GM18520 (cell line): ENCODE measurements around the gene MATCAP1.
A peak's percentile ranks its signal among the peaks of the same experiment; 100 is the strongest.

Experiments used
- ATAC-seq: cut with Tn5 transposase; IDR thresholded peaks from one replicate; pipeline ENCODE4 v1.9.1; 2021; ENCODE audit not compliant: unreplicated experiment

MATCAP1 gene

GRCh38 chr16:67174706-67175231 is 9.0 kb downstream of the MATCAP1 start:
- ATAC-seq, result no peak

DNA sequence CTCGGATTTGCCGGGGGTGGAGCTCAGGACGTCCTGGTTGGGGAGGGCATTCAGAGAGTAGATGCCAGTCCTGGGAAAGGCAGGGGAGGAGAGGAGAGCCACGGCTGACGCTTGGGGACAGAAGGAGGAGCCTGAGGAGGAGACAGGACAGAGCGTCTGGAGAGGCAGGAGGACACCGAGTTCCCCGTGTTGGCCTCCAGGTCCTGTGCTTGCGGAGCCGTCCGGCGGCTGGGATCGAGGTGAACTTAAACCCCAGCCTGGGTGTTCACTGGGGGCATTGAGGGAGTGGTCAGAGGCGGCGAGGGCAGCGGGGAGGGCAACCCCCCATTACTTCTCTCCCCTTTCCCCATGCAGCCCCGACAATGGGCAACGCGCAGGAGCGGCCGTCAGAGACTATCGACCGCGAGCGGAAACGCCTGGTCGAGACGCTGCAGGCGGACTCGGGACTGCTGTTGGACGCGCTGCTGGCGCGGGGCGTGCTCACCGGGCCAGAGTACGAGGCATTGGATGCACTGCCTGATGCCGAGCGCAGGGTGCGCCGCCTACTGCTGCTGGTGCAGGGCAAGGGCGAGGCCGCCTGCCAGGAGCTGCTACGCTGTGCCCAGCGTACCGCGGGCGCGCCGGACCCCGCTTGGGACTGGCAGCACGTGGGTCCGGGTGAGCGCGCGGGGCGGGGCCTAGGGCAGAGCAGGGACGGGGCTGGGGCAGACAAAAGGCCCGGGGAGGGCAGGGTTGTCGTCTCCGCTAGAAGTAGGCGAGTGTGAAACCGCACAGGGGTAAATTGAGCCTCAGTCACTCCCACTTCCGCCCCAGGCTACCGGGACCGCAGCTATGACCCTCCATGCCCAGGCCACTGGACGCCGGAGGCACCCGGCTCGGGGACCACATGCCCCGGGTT is 9.7 kb downstream of the MATCAP1 start:
- peak; percentile 37 for ATAC-seq

DNA sequence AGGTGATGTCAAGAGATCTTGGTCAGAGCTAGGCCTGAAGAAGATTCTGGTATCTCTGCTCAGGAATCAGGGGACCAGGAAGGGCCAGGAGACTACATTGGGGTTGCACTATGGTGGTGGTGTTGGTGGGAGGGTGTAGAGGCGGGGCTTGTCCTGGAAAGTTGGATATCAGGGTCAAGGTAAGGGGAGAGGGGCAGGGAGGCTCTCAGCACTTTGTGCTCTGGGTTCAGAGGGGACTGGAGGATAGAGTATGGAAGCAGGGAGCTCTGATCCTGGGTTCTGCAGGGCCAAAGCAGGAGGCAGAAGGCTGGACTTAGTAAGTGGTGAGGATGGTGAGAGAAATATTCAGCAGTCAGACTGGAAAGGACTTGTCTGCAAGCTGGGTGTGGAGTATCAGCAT is 10.4 kb downstream of the MATCAP1 start:
- ATAC-seq, result no peak

DNA sequence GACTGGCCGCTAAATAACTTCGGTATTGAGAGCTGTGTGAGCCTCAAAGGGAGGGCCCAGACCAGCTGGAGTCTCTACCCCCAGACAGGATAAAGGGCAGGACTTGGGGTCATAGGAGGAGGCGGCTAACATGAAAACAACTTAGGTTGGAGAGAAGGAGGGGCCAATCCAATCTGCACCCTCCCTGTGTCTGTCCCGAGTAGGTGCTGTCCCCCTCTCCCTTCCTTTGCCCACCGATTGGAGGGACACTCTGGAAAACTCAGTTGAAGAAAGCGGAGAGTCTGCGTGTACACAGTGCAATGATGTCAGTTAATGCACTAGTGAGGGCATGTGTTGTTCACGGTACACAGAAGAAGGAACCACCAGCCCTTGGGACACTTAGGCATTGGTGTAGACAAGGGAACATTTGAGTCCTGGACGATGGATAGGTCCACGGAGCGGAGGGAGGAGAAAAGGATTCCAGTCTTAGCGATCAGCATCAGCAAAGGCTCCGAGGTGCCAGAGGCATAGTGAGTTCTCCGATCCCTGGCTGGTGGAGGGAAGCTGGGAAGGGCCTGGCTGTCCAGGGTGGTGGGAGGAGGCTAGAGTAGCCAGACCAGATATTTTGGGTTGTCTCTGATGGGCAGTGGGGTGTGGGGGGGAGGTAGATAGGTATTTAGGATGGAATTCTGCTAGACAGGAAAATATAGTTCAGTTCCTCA is 12.7 kb downstream of the MATCAP1 start:
- no peak for ATAC-seq

DNA sequence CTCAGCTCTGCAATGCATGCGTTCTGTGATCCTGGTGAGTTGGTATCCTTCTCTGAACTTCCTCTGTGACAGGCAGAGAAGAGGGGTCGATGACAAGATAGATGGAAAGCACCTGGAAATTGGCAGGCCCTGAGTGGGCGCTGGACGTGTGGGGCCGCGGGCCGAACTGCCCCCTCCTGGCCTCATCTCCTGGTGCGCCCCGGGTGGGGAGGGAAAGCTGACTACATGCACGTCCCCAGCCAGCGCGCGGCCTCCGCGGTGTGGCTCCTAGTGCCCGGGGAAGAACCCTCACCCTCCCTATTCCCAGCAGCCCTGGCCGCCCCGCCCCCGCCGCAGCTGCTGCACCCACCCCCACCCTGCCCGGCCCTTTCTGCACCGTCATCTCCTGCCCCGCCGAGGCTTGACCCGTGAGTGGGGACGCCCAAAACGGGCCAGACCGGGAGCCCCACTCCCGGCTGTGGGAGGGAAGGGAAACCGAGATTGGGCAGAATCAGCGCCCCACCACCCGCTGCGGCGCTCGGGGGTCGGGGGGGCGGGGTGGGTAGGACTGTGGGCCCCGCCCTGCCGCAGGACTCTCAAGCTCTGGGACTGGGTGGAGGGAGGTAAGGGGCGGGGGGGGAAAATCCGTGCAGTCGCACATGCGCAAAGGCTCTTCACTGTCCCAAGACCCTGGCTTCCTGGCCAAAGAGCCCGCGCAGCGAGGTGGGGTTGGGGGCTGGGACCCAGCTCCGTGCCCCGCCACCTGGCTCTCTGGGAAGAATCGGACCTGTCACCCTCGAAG is 13.4 kb downstream of the MATCAP1 start, which contains the start of gene NOL3:
NOL3 (plus strand) TSS at position 371 of the 781 bp plus-strand sequence.
- peak; percentile 32 for ATAC-seq

DNA sequence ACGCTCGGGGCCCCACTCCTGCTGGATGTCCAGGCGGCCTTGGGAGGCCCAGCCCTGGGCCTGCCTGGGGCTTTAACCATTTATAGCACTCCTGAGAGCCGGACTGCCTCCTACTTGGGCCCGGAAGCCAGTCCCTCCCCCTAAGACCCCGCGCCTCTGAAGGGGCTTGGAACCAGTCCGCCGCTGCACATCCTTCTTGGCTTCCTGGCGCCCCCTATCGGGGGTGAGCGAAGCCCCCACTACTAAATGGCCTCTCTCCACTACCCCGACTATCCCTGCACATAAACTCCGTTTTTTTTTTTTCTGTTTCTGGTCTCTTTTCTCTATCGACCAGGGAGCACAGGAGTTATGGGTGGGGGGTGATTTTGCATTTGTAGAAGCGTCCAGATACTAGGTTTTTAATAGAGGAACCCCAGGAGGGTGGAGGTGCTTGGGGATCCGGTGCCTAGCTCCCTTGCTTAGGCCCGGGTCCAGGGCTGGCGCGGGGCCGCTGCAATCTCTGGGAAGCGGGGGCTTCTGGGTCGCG is 14.1 kb downstream of the MATCAP1 start:
- ATAC-seq, result no peak

- ATAC-seq, result no peak
These were observed 14.7 kb downstream of the MATCAP1 start for GRCh38 chr16:67169011-67169451.

DNA sequence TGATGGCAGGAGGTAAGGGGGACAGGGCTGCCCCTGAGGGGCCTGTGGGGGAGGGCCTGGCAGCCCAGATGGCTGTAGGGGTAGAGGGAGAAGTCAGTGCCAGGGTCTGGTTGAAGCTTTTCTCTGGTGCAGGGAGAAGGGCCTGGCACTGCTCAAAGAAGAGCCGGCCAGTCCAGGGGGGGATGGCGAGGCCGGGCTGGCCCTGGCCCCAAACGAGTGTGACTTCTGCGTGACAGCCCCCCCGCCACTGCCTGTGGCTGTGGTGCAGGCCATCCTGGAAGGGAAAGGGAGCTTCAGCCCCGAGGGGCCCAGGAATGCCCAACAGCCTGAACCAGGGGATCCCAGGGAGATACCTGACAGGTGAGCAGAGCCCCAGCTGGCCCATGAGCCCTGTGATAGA is 16.2 kb downstream of the MATCAP1 start:
- no peak for ATAC-seq

DNA sequence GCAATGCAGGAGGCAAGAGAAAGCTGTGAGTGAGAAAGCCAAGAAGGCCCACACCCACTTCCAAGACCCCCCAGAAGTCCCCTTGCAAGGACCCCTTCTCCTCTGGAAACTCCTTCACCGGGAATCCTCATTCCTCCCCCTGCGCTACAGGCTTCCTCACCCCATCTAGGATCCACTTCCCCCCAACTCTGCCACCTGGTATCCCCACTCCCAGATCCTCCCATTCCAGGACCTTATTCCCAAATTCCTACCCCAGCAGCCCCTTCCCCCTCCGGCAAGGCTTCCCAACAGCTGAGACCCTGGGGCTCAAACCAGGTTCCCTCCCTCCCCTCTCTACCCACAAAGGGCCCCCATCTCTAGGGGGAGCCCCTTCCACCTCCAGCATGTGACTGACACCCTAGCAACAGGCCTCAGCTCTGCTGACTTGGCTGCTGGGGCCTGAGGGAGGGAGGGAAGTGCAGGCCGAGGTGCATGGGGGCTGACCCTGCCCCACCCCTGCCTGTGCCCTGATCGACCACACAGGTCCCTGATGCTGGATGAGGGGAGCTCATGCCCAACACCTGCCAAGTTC is 17.1 kb downstream of the MATCAP1 start:
- ATAC-seq, result no peak

DNA sequence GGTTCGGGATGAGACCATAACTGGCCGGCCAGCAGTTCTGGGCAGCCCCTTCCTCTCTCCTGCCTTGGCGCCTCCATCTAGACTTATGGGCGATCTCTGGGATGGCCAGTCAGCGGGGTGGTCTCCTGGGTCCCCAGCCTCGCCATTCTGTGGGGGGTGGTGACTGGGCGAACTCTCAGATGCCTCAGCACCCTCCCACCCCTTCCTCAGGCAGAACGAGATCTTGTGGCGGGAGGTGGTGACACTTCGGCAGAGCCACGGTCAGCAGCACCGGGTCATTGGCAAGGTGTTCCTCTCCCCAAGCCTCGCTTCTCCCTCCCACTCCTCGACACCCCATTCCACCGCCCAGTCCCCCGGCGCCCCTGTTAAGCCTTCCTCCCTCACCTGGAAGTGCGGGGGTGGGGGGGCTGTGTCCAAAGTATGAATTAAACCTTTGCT is 17.6 kb downstream of the MATCAP1 start:
- ATAC-seq, result no peak

- ATAC-seq, result no peak
These were observed 18.4 kb downstream of the MATCAP1 start for GRCh38 chr16:67165121-67166078.

DNA sequence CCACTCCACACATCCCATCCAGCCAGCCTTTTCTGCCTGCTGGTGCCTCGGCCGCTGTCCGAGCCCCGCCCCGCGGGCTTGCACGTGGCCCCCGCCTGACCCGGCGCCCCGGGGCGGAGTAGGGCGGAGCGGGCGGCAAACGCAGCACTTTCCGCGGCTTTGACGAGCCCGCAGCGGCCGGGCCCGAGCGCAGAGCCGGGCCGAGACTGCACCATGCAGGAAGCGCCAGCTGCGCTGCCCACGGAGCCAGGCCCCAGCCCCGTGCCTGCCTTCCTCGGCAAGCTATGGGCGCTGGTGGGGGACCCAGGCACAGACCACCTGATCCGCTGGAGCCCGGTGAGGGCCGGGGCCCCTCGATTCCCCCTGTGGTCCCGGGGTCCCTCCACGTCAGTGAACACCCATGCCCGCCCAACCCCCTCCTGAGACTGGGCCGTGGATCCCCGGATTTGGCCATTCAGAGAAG is 19.1 kb downstream of the MATCAP1 start, which contains the start of gene HSF4:
HSF4 (plus strand) TSS at position 147 of the 463 bp plus-strand sequence; CDS start at position 214, 67 bp downstream.
- no peak for ATAC-seq

DNA sequence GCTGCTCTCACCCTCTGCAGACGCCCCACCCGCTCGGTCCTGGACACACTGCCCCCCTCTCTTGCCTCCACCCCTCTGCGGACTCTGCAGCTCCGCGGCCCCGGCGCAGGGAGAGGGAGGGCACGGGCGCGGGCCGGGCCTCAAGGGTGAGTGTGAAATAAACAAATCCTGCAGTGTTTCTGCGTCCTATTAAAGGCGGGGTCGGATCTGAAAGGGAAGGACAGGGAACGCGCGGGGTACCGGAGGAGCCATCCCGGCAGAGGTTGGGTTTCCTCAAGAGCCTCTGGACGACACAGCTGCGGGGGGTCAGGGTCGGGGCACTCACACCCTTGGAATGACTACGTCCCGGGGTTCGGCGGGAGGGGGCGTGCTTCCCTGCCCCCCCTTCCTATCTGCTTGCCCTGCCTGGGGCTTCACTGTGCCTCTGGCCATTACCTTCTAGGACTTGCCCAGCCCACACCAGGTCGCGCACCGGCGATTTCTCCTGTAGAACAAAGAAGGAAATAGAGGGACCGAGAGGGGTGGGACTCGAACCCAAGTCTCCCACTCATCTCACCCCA is 19.7 kb downstream of the MATCAP1 start:
- no peak for ATAC-seq

DNA sequence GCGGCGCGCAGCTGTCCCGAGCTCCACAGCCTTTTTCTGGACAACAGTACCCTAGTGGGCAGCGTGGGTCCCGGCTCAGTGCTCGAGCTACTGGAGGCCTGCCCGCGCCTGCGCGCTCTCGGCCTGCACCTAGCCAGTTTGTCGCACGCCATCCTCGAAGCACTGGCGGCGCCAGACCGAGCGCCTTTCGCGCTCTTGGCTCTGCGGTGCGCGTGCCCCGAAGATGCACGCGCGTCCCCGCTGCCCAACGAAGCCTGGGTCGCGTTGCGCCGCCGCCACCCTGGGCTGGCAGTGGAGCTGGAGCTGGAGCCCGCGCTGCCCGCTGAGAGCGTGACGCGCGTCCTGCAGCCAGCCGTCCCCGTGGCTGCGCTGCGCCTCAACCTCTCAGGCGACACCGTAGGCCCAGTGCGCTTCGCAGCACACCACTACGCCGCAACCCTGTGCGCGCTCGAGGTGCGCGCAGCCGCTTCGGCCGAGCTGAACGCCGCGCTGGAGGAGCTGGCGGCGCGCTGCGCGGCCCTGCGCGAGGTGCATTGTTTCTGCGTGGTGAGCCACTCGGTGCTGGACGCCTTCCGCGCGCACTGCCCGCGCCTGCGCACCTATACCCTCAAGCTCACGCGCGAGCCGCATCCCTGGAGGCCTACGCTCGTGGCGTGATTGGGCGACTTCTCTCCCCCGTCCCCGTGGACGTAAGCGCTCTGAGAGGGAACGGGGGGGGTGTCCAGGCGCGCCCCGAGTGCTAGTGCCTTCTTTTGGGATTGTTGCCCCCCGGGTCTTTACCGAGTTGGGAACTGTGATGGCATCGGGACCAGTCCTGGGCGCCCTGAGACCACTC is 20.4 kb downstream of the MATCAP1 start:
- ATAC-seq, result no peak

DNA sequence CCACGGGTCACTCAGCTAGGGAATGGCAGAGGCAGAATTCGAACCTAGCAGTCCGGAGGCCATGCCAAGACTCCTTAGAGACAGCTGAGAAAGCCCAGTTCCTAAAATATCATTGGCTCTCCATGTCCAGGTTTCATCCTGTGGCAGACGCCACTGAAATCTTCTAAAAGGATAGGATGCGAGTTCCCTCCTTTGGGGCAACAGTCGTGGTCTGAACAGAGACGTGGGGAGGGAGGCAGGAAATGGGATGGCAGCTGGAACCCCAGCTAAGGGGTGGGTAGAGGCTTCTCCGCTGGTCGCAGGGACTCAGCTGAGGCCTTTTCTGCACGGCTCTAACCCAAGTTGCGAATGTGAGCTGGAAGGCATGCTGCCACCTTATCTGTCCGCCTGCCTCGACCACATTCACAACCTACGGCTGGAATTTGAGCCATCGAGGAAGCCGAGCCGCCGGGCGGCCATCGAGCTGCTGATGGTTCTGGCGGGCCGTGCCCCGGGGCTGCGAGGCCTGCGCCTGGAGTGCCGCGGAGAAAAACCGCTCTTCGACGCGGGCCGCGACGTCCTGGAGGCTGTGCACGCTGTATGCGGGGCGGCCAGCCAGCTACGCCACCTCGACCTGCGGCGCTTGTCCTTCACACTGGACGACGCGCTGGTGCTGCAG is 21.1 kb downstream of the MATCAP1 start:
- ATAC-seq, result no peak

DNA sequence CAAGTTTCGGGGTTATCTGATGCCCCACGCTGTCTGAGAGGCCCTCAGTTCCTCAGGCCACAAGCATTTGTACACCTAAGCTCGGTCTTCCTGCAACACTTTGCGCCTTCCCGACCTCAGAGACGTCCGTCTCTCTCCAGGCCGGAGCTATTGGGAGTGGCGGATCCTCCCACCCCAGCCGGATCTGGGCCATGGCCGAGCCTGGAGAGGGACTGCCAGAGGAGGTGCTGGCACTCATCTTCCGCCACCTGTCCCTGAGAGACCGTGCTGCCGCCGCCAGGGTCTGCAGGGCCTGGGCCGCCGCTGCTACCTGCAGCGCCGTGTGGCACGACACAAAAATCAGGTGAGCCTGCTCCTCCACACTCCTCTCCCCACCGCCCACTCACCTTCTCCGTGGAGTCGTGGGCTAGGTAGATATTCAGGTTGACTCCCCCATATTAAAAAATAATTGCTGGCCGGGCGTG is 22.1 kb downstream of the MATCAP1 start:
- no peak for ATAC-seq
